Endothelial cell of umbilical vein (primary cell): ENCODE data around the gene NPTN. TPM values are rescaled to one million over a fixed set of nuclear protein-coding genes. Genes with fewer than 3 reads are reported as not detected.

Experiments used
- BruUV-seq: library from RNA; stranded (reverse); fragments of 400-500 nt; replicated peaks from 2 replicates; lab custom pipeline; 2021; lab: Mats Ljungman, UMichigan
- CTCF ChIA-PET: fragments of 300-600, 350-600 bp; sonication (Branson Sonifier 250); formaldehyde crosslinking; loops from one replicate; lab custom pipeline; 2021; ENCODE audit warnings: antibody characterized with exemption, inconsistent platforms; lab: Charles Lee
- POLR2A ChIA-PET: fragments of 300-600, 350-600 bp; sonication (Branson Sonifier 250); formaldehyde crosslinking; loops from one replicate; lab custom pipeline; 2021; ENCODE audit warnings: antibody characterized with exemption, inconsistent platforms; lab: Charles Lee
- DNase-seq: peaks from one replicate; pipeline ENCODE4 v3.0.0-alpha.2; 2011; ENCODE audit warnings: low read depth, low spot score
- FAIRE-seq: peaks from 2 replicates; lab custom pipeline; 2011; peaks lifted over from hg19 to GRCh38; lab: Jason Lieb, UNC
- H2AFZ ChIP-seq: 2 replicates; pipeline ENCODE4 v1.6.0; 2012; ENCODE audit warnings: low read depth, low read length, control low read depth, inconsistent platforms
- H3K27ac ChIP-seq: 2 replicates; pipeline ENCODE4 v1.5.1; 2011; ENCODE audit warnings: low read depth, mild to moderate bottlenecking, control low read depth, low read length, moderate library complexity; ENCODE audit not compliant: insufficient read depth
- H3K27me3 ChIP-seq, 2 experiments: 2 replicates each; pipeline versions ENCODE4 v1.6.0 to v1.6.1; 2011; ENCODE audit warnings: low read length in 2 of 2, mixed read lengths in 1 of 2; ENCODE audit not compliant: control insufficient read depth in 2 of 2, insufficient read depth in 2 of 2
- H3K36me3 ChIP-seq, 2 experiments: 2 replicates in 1 of 2; 3 replicates in 1 of 2; pipeline ENCODE4 v1.5.1; 2011; ENCODE audit warnings: low read length in 2 of 2, mild to moderate bottlenecking in 1 of 2, moderate library complexity in 1 of 2; ENCODE audit not compliant: control insufficient read depth in 2 of 2, insufficient read depth in 2 of 2; ENCODE audit errors: extremely low read depth in 1 of 2
- H3K4me1 ChIP-seq: 3 replicates; pipeline ENCODE4 v1.5.1; 2011; ENCODE audit warnings: mild to moderate bottlenecking, low read length; ENCODE audit not compliant: control insufficient read depth, insufficient read depth; ENCODE audit errors: extremely low read depth
- H3K4me2 ChIP-seq: 2 replicates; pipeline ENCODE4 v1.6.1; 2011; ENCODE audit warnings: low read length, control low read depth, mixed read lengths; ENCODE audit not compliant: insufficient read depth
- H3K4me3 ChIP-seq, 3 experiments: fragments of 200-600 bp in 1 of 3; sonication (generic), shearing (Covaris generic) in 1 of 3; replicated peaks in 1 of 3; 2 replicates each; pipeline ENCODE4 v1.5.1; 2011 to 2016; ENCODE audit warnings: control low read depth in 3 of 3, low read length in 3 of 3, mild to moderate bottlenecking in 2 of 3, inconsistent platforms in 1 of 3, low read depth in 1 of 3, moderate library complexity in 1 of 3; ENCODE audit not compliant: insufficient read depth in 1 of 3
- H3K79me2 ChIP-seq: 2 replicates; pipeline ENCODE4 v1.6.0; 2012; ENCODE audit warnings: low read length, inconsistent platforms; ENCODE audit not compliant: control insufficient read depth, insufficient read depth
- H3K9ac ChIP-seq: replicated peaks from 2 replicates; pipeline ENCODE3; 2011; ENCODE audit warnings: low read length, control low read depth; ENCODE audit not compliant: insufficient read depth; ENCODE audit errors: extremely low read depth
- H3K9me1 ChIP-seq: replicated peaks from 3 replicates; pipeline ENCODE4 v1.6.0; 2011; ENCODE audit warnings: mild to moderate bottlenecking, low read length; ENCODE audit not compliant: control insufficient read depth, insufficient read depth; ENCODE audit errors: extremely low read depth
- H3K9me3 ChIP-seq: replicated peaks from 2 replicates; pipeline ENCODE4 v1.5.1; 2012; ENCODE audit warnings: low read length, inconsistent platforms; ENCODE audit not compliant: control insufficient read depth, insufficient read depth
- H4K20me1 ChIP-seq: replicated peaks from 2 replicates; pipeline ENCODE3; 2011; ENCODE audit warnings: mild to moderate bottlenecking, low read length; ENCODE audit not compliant: control insufficient read depth, insufficient read depth; ENCODE audit errors: extremely low read depth
- EZH2 ChIP-seq: IDR thresholded peaks from 2 replicates; pipeline ENCODE4 v1.6.1; 2012; ENCODE audit warnings: borderline replicate concordance, low read depth, mild to moderate bottlenecking, moderate library complexity, low read length, inconsistent platforms; ENCODE audit not compliant: severe bottlenecking
- FOS ChIP-seq: IDR thresholded peaks from 2 replicates; pipeline ENCODE4 v1.6.1; 2011; ENCODE audit warnings: mild to moderate bottlenecking, low read length, moderate library complexity, borderline replicate concordance; ENCODE audit not compliant: insufficient read depth
- GATA2 ChIP-seq: IDR thresholded peaks from 2 replicates; pipeline ENCODE4 v1.7.0; 2011; ENCODE audit warnings: low read depth, mild to moderate bottlenecking, moderate library complexity, mixed read lengths, low read length; ENCODE audit not compliant: insufficient read length, insufficient read depth
- JUN ChIP-seq: IDR thresholded peaks from 2 replicates; pipeline ENCODE4 v1.6.1; 2011; ENCODE audit warnings: borderline replicate concordance, low read depth; ENCODE audit not compliant: insufficient read length, insufficient read depth
- MYC ChIP-seq: IDR thresholded peaks from one replicate; pipeline ENCODE4 v1.6.1; 2011; ENCODE audit warnings: mild to moderate bottlenecking, low read depth, low read length
- POLR2A ChIP-seq: IDR thresholded peaks from 2 replicates; pipeline ENCODE4 v1.6.1; 2012; ENCODE audit warnings: low read depth, mild to moderate bottlenecking, control low read depth, low read length
- POLR2AphosphoS5 ChIP-seq: IDR thresholded peaks from 2 replicates; pipeline ENCODE4 v1.6.1; 2012; ENCODE audit warnings: low read depth, mild to moderate bottlenecking, control low read depth, low read length, moderate library complexity; ENCODE audit not compliant: insufficient read depth
- dilution Hi-C: fragments of 300-500 bp; cut with MboI; formaldehyde crosslinking; loops from one replicate; pipeline ENCODE4 v1.15.0; 2019; ENCODE audit warnings: low sequenced_read_pairs; ENCODE audit not compliant: extremely low pct_ligation_motif_present
- intact Hi-C: fragments of 100-400 bp; cut with micrococcal nuclease; formaldehyde crosslinking; loops from one replicate; pipeline ENCODE4 v1.10.0; 2022
- polyA plus RNA-seq, 4 experiments: library from polyadenylated mRNA; depleted of rRNA in 3 of 4; stranded (reverse) in 3 of 4; unstranded in 1 of 4; fragments of >200 nt; gene quantifications; 2 replicates each; pipeline versions ENCODE4 v1.2.1 to v1.2.3, GENCODE V29; 2011 to 2012; ENCODE audit warnings: missing spikeins in 1 of 4
- total RNA-seq: library from RNA; stranded (reverse); gene quantifications from 2 replicates; pipeline ENCODE4 v1.2.3, GENCODE V29; 2021
- TF ChIP-seq, protein P1 (sequence below), 2 donors: IDR thresholded peaks; 1 replicate in 1 of 2; 2 replicates in 1 of 2; pipeline ENCODE4 v1.5.1; 2011; ENCODE audit warnings: low read length in 2 of 2, mild to moderate bottlenecking in 2 of 2, moderate library complexity in 2 of 2, control low read depth in 1 of 2, inconsistent platforms in 1 of 2, low read depth in 1 of 2; ENCODE audit not compliant: insufficient read depth in 1 of 2; ENCODE audit errors: extremely low read depth in 1 of 2
- TF ChIP-seq, protein P2 (sequence below): IDR thresholded peaks from 2 replicates; pipeline ENCODE4 v1.6.1; 2011; ENCODE audit not compliant: insufficient read depth, insufficient read length

The NPTN gene
- total and polyA plus RNA-seq, 2 donors (not counting 3 experiments of a cell fraction or from before 2014, with no cell fraction given), result 77.4 to 81.3 TPM

DNA sequence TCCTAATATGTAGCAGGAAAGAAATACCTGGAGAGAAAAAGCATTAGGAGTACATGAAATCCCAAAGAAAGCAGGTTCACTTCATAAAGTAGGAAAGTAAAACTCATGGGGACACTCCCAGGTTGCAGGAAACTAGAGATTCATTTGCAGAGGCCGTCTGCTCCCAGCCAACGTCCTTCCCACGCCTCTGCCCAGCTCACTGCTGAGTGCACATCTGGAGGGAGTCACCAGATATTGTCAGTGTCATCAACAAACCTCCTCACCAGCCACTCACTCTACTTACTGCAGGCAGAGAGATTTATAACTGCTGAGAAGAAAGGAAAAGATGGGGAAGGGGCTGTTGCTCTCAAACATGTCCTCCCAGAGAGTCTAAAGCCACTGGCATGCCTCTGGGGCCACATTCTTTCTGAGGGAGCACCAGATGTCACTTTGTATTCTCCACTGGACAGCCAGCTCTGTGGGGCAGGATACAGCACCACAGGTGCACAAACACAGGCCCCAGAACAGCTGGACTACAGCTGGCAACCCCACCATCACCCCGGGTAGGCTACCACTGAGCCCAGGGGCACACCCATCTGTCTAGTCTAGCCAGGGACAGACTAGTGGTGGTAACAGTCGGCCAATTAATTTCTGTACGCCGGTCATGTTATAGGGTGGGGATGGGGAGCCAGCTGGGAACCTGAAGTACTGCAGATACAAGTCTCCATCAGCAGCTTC is 64.5 kb downstream of the NPTN start:
- H3K79me2 ChIP-seq, result no peaks in the 10 kb centered on the region
- H3K36me3 ChIP-seq, result peaks cover 12 to 28% of the 10 kb centered on the region in 2 experiments
- no peak overlapping the region for H3K4me3 ChIP-seq
- no peaks in the 10 kb centered on the region for H3K9me3 ChIP-seq
- dilution Hi-C loops, result no loop called here
- H2AFZ ChIP-seq, result no peak overlapping the region
- peaks cover 16% of the 10 kb centered on the region for H3K4me1 ChIP-seq
- no peaks in the 10 kb centered on the region for H3K27me3 ChIP-seq
- intact Hi-C loops, result no loop called here
- H3K9me1 ChIP-seq, result no peaks in the 10 kb centered on the region
- FAIRE-seq (no peak), DNase-seq (no peak)
- H3K27ac ChIP-seq, result no peak overlapping the region
- H3K4me2 ChIP-seq, result no peak overlapping the region
- TF ChIP-seq POLR2AphosphoS5 (no peak), FOS (no peak), EZH2 (no peak), MYC (no peak), JUN (no peak), GATA2 (no peak), POLR2A (no peak)
- TF ChIP-seq, protein P1, sequence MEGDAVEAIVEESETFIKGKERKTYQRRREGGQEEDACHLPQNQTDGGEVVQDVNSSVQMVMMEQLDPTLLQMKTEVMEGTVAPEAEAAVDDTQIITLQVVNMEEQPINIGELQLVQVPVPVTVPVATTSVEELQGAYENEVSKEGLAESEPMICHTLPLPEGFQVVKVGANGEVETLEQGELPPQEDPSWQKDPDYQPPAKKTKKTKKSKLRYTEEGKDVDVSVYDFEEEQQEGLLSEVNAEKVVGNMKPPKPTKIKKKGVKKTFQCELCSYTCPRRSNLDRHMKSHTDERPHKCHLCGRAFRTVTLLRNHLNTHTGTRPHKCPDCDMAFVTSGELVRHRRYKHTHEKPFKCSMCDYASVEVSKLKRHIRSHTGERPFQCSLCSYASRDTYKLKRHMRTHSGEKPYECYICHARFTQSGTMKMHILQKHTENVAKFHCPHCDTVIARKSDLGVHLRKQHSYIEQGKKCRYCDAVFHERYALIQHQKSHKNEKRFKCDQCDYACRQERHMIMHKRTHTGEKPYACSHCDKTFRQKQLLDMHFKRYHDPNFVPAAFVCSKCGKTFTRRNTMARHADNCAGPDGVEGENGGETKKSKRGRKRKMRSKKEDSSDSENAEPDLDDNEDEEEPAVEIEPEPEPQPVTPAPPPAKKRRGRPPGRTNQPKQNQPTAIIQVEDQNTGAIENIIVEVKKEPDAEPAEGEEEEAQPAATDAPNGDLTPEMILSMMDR (IDR thresholded peaks at IDR 0.05; ENCODE audit: extremely low read depth in 1 of 2, insufficient read depth in 1 of 2, low read depth in 1 of 2, low read length in 2 of 2), result no peak
- TF ChIP-seq, protein P2, sequence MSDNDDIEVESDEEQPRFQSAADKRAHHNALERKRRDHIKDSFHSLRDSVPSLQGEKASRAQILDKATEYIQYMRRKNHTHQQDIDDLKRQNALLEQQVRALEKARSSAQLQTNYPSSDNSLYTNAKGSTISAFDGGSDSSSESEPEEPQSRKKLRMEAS, result no peak
- H3K9ac ChIP-seq, result no peak overlapping the region
- ChIA-PET POLR2A (no interaction called here), CTCF (interaction anchor here (0.8 to 4.1 kb wide), 5 partner anchors 8 to 131 kb away, joined by 3 to 27 read pairs (median 6); partner anchors contain the start of gene NPTN)
- no peaks in the 10 kb centered on the region for H4K20me1 ChIP-seq
- BruUV-seq, result no TSS peak
